ENCODE measurements around the gene PEX6.

DNA sequence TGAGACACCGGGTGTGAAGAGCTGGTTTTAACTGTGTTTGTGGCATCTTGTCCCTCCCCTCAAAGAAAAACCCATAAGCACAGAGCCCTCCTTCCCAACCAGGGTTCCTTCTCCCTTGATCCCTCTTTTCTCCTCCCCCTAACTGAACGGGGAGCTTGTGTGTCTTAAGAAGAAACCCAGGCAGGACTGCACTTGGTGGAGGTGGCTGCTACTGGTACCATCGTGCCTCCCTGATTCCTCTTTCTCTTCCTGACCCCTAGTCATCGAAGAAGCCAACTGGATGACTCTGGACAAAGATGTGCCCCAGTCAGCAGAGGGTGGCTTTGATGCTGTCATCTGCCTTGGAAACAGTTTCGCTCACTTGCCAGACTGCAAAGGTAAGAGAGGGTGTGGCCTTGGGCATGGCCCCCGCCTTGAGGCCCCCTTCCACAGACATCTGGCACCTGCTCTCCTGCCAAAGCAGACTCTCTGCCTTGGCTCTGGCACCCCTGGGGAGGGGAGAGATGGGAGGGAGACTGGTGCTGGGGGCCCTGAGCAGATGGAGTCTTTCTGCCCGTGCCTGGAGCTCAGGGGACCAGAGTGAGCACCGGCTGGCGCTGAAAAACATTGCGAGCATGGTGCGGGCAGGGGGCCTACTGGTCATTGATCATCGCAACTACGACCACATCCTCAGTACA, 16.3 kb downstream of the PEX6 start:
- TF ChIP-seq, protein P1, sequence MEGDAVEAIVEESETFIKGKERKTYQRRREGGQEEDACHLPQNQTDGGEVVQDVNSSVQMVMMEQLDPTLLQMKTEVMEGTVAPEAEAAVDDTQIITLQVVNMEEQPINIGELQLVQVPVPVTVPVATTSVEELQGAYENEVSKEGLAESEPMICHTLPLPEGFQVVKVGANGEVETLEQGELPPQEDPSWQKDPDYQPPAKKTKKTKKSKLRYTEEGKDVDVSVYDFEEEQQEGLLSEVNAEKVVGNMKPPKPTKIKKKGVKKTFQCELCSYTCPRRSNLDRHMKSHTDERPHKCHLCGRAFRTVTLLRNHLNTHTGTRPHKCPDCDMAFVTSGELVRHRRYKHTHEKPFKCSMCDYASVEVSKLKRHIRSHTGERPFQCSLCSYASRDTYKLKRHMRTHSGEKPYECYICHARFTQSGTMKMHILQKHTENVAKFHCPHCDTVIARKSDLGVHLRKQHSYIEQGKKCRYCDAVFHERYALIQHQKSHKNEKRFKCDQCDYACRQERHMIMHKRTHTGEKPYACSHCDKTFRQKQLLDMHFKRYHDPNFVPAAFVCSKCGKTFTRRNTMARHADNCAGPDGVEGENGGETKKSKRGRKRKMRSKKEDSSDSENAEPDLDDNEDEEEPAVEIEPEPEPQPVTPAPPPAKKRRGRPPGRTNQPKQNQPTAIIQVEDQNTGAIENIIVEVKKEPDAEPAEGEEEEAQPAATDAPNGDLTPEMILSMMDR (conservative IDR thresholded peaks at IDR 0.05): no peak
- no peak for TF ChIP-seq EZH2 (IDR thresholded peaks at IDR 0.05; ENCODE audit: low read depth)

Data from PC-9 (cell line).